Progenitor cell of endocrine pancreas (in vitro differentiated cells): ENCODE results near the gene INCA1. TPM values are rescaled to one million over a fixed set of nuclear protein-coding genes. Genes with fewer than 3 reads are reported as not detected.

ENCODE experiments used
- DNase-seq: peaks from one replicate; pipeline ENCODE4 v3.0.0; 2021; ENCODE audit warnings: low spot score; ENCODE audit not compliant: unreplicated experiment
- H3K27ac Mint-ChIP-seq: 2 replicates; pipeline ENCODE4 v1.8.0; 2021; ENCODE audit warnings: mild to moderate bottlenecking, moderate library complexity, mixed read lengths
- H3K27me3 Mint-ChIP-seq: 2 replicates; pipeline ENCODE4 v1.8.0; 2021; ENCODE audit warnings: mixed read lengths
- H3K36me3 Mint-ChIP-seq: 2 replicates; pipeline ENCODE4 v1.8.0; 2022; ENCODE audit warnings: mixed read lengths; ENCODE audit not compliant: insufficient read depth
- H3K4me1 Mint-ChIP-seq: 2 replicates; pipeline ENCODE4 v1.8.0; 2021; ENCODE audit warnings: low read depth, mixed read lengths
- H3K4me3 Mint-ChIP-seq: 2 replicates; pipeline ENCODE4 v1.8.0; 2021; ENCODE audit warnings: low read depth, mild to moderate bottlenecking, moderate library complexity, mixed read lengths
- H3K9me3 Mint-ChIP-seq: 2 replicates; pipeline ENCODE4 v1.8.0; 2021; ENCODE audit warnings: low read depth, mixed read lengths
- total RNA-seq: library from RNA; stranded (reverse); gene quantifications from 2 replicates; pipeline ENCODE4 v1.2.1, GENCODE V29; 2021
- TF ChIP-seq, protein P1 (sequence below): fragments of 200-600 bp; sonication (generic); IDR thresholded peaks from one replicate; pipeline ENCODE4 v1.5.0; 2021; ENCODE audit warnings: antibody characterized with exemption, mild to moderate bottlenecking; ENCODE audit not compliant: unreplicated experiment

INCA1 gene
- total RNA-seq, 1 donor from 2014 or later: 3.3 TPM

DNA sequence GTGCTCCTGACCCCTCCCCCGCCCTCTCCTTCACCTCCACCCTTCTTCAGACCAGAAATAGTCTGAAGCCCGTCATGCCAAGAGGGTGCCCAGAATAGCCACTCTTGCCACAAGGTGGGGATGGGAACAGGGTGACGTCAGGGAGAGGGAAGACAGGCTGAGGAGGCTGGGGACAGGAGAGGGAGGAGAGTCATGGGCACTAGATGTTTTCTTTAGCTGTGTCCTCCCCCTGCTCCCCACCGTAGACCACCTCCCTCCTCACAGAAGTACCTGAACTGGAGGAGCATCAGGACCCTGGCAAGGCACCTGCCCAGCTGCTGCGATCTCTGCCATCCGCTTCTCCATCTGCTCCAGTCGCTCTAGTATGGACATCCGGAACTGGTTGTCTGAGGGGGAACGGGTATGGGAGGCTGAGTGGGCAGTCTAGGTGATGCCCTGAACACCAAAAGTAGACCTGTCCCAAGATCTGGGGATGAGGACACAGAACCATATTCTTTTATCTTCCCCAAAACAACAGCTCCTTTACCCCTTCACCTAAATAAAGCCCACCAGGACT lies 23.1 kb downstream of the INCA1 start:
- Mint-ChIP-seq H3K9me3 (no peaks in the 10 kb centered on the region), H3K27me3 (peaks cover 7% of the 10 kb centered on the region), H3K4me3 (no peak overlapping the region), H3K27ac (no peak overlapping the region), H3K36me3 (peaks cover 23% of the 10 kb centered on the region), H3K4me1 (peaks cover 10% of the 10 kb centered on the region)
- TF ChIP-seq, protein P1, sequence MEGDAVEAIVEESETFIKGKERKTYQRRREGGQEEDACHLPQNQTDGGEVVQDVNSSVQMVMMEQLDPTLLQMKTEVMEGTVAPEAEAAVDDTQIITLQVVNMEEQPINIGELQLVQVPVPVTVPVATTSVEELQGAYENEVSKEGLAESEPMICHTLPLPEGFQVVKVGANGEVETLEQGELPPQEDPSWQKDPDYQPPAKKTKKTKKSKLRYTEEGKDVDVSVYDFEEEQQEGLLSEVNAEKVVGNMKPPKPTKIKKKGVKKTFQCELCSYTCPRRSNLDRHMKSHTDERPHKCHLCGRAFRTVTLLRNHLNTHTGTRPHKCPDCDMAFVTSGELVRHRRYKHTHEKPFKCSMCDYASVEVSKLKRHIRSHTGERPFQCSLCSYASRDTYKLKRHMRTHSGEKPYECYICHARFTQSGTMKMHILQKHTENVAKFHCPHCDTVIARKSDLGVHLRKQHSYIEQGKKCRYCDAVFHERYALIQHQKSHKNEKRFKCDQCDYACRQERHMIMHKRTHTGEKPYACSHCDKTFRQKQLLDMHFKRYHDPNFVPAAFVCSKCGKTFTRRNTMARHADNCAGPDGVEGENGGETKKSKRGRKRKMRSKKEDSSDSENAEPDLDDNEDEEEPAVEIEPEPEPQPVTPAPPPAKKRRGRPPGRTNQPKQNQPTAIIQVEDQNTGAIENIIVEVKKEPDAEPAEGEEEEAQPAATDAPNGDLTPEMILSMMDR: no peak
- DNase-seq: no peak

DNA sequence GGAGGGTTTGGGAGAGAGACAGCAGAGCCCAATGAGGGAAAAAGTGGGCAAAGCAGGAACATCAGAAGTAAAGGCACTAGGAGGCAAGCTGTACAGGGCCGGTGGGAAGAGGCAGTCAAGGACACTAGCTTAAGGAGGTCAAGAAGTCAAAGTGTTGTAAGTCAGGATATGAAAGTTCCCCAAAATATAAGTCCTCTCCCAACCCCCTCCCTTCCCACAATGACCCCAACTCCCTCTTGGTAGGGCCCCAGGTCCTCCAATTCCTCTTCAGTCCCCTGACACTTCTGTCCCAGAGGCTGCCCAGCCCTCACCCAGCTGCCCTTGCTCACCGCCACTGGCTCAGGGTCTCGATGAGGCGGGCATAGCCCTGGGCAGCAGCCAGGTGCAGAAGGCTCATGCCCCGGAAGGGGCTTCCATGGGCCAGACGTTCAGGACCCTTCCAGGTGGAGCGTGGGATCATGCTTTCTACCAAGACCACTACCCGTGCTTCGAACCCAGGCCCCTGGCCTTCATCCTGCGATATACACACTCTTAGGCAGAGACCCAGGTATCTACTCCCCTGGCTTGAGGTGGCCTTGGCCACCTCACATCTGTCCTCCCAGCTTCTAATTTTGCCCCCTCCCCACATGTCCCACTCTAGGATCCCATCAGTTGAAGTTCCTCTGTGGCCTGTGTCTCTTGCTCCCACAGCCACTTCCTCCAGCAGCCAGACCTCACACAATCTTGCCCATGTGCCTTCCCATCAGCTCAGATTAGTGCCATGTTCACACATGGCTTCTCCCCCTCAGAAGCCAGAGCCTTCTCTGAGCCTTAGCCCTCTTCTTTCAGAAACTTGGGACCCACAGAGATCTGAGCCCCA lies 23.8 kb downstream of the INCA1 start:
- H3K4me1 Mint-ChIP-seq: peaks cover 17% of the 10 kb centered on the region
- no peak overlapping the region for H3K4me3 Mint-ChIP-seq
- TF ChIP-seq, protein P1: no peak
- no peak for DNase-seq
- no peaks in the 10 kb centered on the region for H3K9me3 Mint-ChIP-seq
- H3K36me3 Mint-ChIP-seq: peaks cover 23% of the 10 kb centered on the region
- peaks cover 7% of the 10 kb centered on the region for H3K27me3 Mint-ChIP-seq
- H3K27ac Mint-ChIP-seq: peak overlapping the region; percentile 91

DNA sequence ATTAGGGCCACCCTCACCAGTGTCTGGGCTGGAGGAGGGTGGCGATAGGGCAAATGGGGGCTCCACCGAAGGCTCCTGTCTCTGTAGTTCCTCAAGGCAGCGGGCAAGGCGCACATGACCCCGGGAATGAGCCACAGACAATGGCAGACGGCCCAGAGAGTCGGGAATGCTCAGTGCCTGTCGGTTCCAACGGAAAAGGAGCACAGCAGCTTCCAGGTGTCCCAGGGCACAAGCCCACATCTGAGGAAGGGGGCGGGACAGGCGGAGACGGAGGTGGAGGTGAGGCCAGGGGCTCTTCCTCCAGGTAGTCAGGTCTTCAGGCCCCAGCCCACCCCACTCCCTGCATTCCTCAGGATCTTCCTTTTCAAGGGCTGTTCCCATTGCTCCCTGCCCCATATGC lies 24.6 kb downstream of the INCA1 start:
- Mint-ChIP-seq H3K36me3 (peaks cover 21% of the 10 kb centered on the region), H3K27ac (no peak overlapping the region), H3K4me3 (no peak overlapping the region), H3K27me3 (peaks cover 7% of the 10 kb centered on the region), H3K4me1 (peaks cover 17% of the 10 kb centered on the region), H3K9me3 (no peaks in the 10 kb centered on the region)
- TF ChIP-seq, protein P1: no peak
- DNase-seq: no peak

- Mint-ChIP-seq H3K4me3 (no peak overlapping the region), H3K9me3 (no peaks in the 10 kb centered on the region), H3K36me3 (peaks cover 21% of the 10 kb centered on the region), H3K27ac (no peak overlapping the region), H3K27me3 (peaks cover 7% of the 10 kb centered on the region), H3K4me1 (peaks cover 17% of the 10 kb centered on the region)
- DNase-seq: no peak
- TF ChIP-seq, protein P1: no peak
Observed at GRCh38 chr17:4972322-4972721, 25.0 kb downstream of the INCA1 start.

GRCh38 chr17:4971826-4972225 lies 25.5 kb downstream of the INCA1 start:
- no peaks in the 10 kb centered on the region for H3K9me3 Mint-ChIP-seq
- H3K27me3 Mint-ChIP-seq: peaks cover 7% of the 10 kb centered on the region
- H3K27ac Mint-ChIP-seq: no peak overlapping the region
- DNase-seq: no peak
- H3K36me3 Mint-ChIP-seq: peaks cover 20% of the 10 kb centered on the region
- TF ChIP-seq, protein P1: no peak
- H3K4me1 Mint-ChIP-seq: peaks cover 17% of the 10 kb centered on the region
- H3K4me3 Mint-ChIP-seq: no peak overlapping the region
